Measurements from ENCODE around the gene ZNF546.

ZNF546 gene

DNA sequence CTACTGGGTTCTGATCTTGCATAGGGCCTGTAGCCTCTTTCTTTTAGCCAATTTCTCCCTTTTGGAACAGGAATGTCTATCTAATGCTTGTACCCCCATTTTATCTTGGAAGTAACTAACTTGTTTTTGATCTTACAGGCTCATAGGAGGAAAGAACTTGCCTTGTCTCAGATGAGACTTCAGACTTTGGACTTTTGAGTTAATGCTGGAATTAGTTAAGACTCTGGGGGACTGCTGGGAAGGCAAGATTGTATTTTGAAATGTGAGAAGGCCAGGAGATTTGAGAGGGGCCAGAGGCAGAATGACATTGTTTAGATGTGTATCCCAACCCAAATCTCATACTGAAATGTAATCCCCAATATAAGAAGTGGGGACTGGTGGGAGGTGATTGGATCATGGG lies 2.5 kb upstream of the ZNF546 start:
- Histone ChIP-seq H3K4ac (ENCODE audit: low read length) (no peak overlapping the region), H4K91ac (ENCODE audit: low read depth, low read length, poor library complexity) (no peak overlapping the region), H3K4me3 (ENCODE audit: low read length in 2 of 2) (no peak overlapping the region), H3K18ac (ENCODE audit: low read length) (no peak overlapping the region), H3K4me1 (ENCODE audit: control insufficient read depth in 2 of 2, insufficient read depth in 1 of 2, low read depth in 1 of 2, low read length in 2 of 2) (peaks cover 3 to 5% of the 10 kb centered on the region in 2 donors), H2BK5ac (ENCODE audit: low read length) (no peak overlapping the region), H2AFZ (ENCODE audit: low read length) (no peak overlapping the region), H2BK15ac (ENCODE audit: low read length) (no peak overlapping the region), H3K36me3 (replicated peaks in 1 of 2; ENCODE audit: control insufficient read depth in 2 of 2, insufficient read depth in 2 of 2, low read length in 2 of 2) (peaks cover 0 to 5% of the 10 kb centered on the region in 2 donors), H2BK120ac (ENCODE audit: low read depth, low read length) (no peak overlapping the region), H2AK5ac (ENCODE audit: low read depth, low read length) (no peak overlapping the region), H2BK12ac (ENCODE audit: low read length) (no peak overlapping the region), H3K9me3 (replicated peaks in 1 of 2; ENCODE audit: control insufficient read depth in 2 of 2, insufficient read depth in 1 of 2, low read depth in 1 of 2, low read length in 2 of 2) (peaks cover 6 to 29% of the 10 kb centered on the region in 2 donors), H3K14ac (ENCODE audit: low read length) (no peak overlapping the region), H3K9ac (ENCODE audit: low read depth, low read length, poor library complexity) (no peak overlapping the region), H3K27ac (replicated peaks; ENCODE audit: low read length) (no peak overlapping the region), H4K8ac (ENCODE audit: low read depth, low read length) (no peak overlapping the region), H3K79me1 (ENCODE audit: low read depth, low read length) (no peaks in the 10 kb centered on the region), H3K27me3 (ENCODE audit: control insufficient read depth in 3 of 3, insufficient read depth in 3 of 3, low read depth in 1 of 3, low read length in 3 of 3) (no peaks in the 10 kb centered on the region), H3K23ac (ENCODE audit: low read depth, low read length, poor library complexity) (no peak overlapping the region), H3K4me2 (ENCODE audit: insufficient read depth, low read length, poor library complexity, severe bottlenecking) (no peak overlapping the region)
- DNase-seq (ENCODE audit: low spot score) = no peak

- no peak for DNase-seq (ENCODE audit: low spot score)
- H2BK15ac ChIP-seq (ENCODE audit: low read length) = no peak overlapping the region
- no peak overlapping the region for H2BK12ac ChIP-seq (ENCODE audit: low read length)
- no peak overlapping the region for H4K91ac ChIP-seq (ENCODE audit: low read depth, low read length, poor library complexity)
- no peak overlapping the region for H3K23ac ChIP-seq (ENCODE audit: low read depth, low read length, poor library complexity)
- H4K8ac ChIP-seq (ENCODE audit: low read depth, low read length) = no peak overlapping the region
- no peak overlapping the region for H3K14ac ChIP-seq (ENCODE audit: low read length)
- H3K27me3 ChIP-seq (ENCODE audit: control insufficient read depth in 3 of 3, insufficient read depth in 3 of 3, low read depth in 1 of 3, low read length in 3 of 3) = no peaks in the 10 kb centered on the region
- no peak overlapping the region for H3K4me2 ChIP-seq (ENCODE audit: insufficient read depth, low read length, poor library complexity, severe bottlenecking)
- H2AFZ ChIP-seq (ENCODE audit: low read length) = no peak overlapping the region
- no peak overlapping the region for H3K27ac ChIP-seq (replicated peaks; ENCODE audit: low read length)
- no peak overlapping the region for H3K4ac ChIP-seq (ENCODE audit: low read length)
- no CpG with 5 or more reads among the region's 1 CpG for WGBS, 2 donors (ENCODE audit: extremely low coverage in 2 of 2, insufficient read length in 2 of 2, insufficient replicate concordance in 1 of 2)
- no peak overlapping the region for H3K18ac ChIP-seq (ENCODE audit: low read length)
- peaks cover 3 to 5% of the 10 kb centered on the region in 2 donors for H3K4me1 ChIP-seq (ENCODE audit: control insufficient read depth in 2 of 2, insufficient read depth in 1 of 2, low read depth in 1 of 2, low read length in 2 of 2)
- H3K9ac ChIP-seq (ENCODE audit: low read depth, low read length, poor library complexity) = no peak overlapping the region
- no peaks in the 10 kb centered on the region for H3K79me1 ChIP-seq (ENCODE audit: low read depth, low read length)
- peaks cover 0 to 9% of the 10 kb centered on the region in 2 donors for H3K36me3 ChIP-seq (replicated peaks in 1 of 2; ENCODE audit: control insufficient read depth in 2 of 2, insufficient read depth in 2 of 2, low read length in 2 of 2)
- peak overlapping the region in 1 of 2 donors; percentile 91 for H3K4me3 ChIP-seq (ENCODE audit: low read length in 2 of 2)
- H2BK5ac ChIP-seq (ENCODE audit: low read length) = no peak overlapping the region
- no peak overlapping the region for H2AK5ac ChIP-seq (ENCODE audit: low read depth, low read length)
- H2BK120ac ChIP-seq (ENCODE audit: low read depth, low read length) = no peak overlapping the region
- peaks cover 6 to 29% of the 10 kb centered on the region in 2 donors for H3K9me3 ChIP-seq (replicated peaks in 1 of 2; ENCODE audit: control insufficient read depth in 2 of 2, insufficient read depth in 1 of 2, low read depth in 1 of 2, low read length in 2 of 2)
Measured at GRCh38 chr19:39995794-39996193, 1.1 kb upstream of the ZNF546 start.

DNA sequence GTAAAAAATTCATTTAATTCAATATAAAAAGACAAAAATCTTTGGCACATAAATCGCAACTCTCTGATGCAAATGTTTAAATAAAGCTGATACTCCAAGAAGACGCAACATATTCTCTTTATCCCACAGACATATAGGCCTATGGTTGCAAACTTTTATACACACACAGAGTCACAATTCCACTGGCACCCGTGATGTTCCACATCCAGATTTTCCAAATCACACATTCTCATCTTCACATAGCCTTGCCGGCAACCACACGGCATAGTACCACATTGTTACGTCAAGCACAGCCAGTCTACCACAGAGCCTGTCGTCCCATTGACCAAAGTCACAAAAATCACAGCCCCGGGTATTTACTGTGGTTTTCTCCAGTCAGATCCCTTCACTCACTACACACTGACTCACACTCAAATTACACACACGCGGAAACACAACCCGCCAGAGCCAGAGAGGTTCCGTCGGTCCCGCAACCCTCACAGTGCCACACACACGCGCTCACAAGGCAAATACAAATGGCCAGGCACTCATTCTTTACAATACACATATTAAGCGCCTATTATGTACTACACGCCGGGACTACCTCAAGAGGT lies 546 bp upstream of the ZNF546 start:
- Histone ChIP-seq H3K23ac (ENCODE audit: low read depth, low read length, poor library complexity) (peak overlapping the region; percentile 66), H3K36me3 (replicated peaks in 1 of 2; ENCODE audit: control insufficient read depth in 2 of 2, insufficient read depth in 2 of 2, low read length in 2 of 2) (peaks cover 0 to 9% of the 10 kb centered on the region in 2 donors), H2BK5ac (ENCODE audit: low read length) (no peak overlapping the region), H3K27me3 (ENCODE audit: control insufficient read depth in 3 of 3, insufficient read depth in 3 of 3, low read depth in 1 of 3, low read length in 3 of 3) (no peaks in the 10 kb centered on the region), H3K9me3 (replicated peaks in 1 of 2; ENCODE audit: control insufficient read depth in 2 of 2, insufficient read depth in 1 of 2, low read depth in 1 of 2, low read length in 2 of 2) (peaks cover 6 to 29% of the 10 kb centered on the region in 2 donors), H3K9ac (ENCODE audit: low read depth, low read length, poor library complexity) (peak overlapping the region; percentile 89), H2AFZ (ENCODE audit: low read length) (peak overlapping the region; percentile 95), H3K4me1 (ENCODE audit: control insufficient read depth in 2 of 2, insufficient read depth in 1 of 2, low read depth in 1 of 2, low read length in 2 of 2) (peaks cover 3 to 5% of the 10 kb centered on the region in 2 donors), H3K4me3 (ENCODE audit: low read length in 2 of 2) (peak overlapping the region; percentile 91 to 95), H2BK15ac (ENCODE audit: low read length) (no peak overlapping the region), H2AK5ac (ENCODE audit: low read depth, low read length) (no peak overlapping the region), H3K79me1 (ENCODE audit: low read depth, low read length) (no peaks in the 10 kb centered on the region), H3K4ac (ENCODE audit: low read length) (no peak overlapping the region), H2BK120ac (ENCODE audit: low read depth, low read length) (no peak overlapping the region), H2BK12ac (ENCODE audit: low read length) (no peak overlapping the region), H4K8ac (ENCODE audit: low read depth, low read length) (no peak overlapping the region), H3K27ac (replicated peaks; ENCODE audit: low read length) (no peak overlapping the region), H4K91ac (ENCODE audit: low read depth, low read length, poor library complexity) (no peak overlapping the region), H3K14ac (ENCODE audit: low read length) (no peak overlapping the region), H3K4me2 (ENCODE audit: insufficient read depth, low read length, poor library complexity, severe bottlenecking) (peak overlapping the region; percentile 90), H3K18ac (ENCODE audit: low read length) (peak overlapping the region; percentile 89)
- no CpG with 5 or more reads among the region's 19 CpGs for WGBS, 2 donors (ENCODE audit: extremely low coverage in 2 of 2, insufficient read length in 2 of 2, insufficient replicate concordance in 1 of 2)
- no peak for DNase-seq (ENCODE audit: low spot score)

GRCh38 chr19:39997638-39998216 lies 867 bp downstream of the ZNF546 start:
- H3K4me3 ChIP-seq (ENCODE audit: low read length in 2 of 2) = peak overlapping the region in 1 of 2 donors; percentile 91
- no CpG with 5 or more reads among the region's 5 CpGs for WGBS, 2 donors (ENCODE audit: extremely low coverage in 2 of 2, insufficient read length in 2 of 2, insufficient replicate concordance in 1 of 2)

More at GRCh38 chr19:39997638-39998216, 867 bp downstream of the ZNF546 start:
- Histone ChIP-seq H3K4me2 (ENCODE audit: insufficient read depth, low read length, poor library complexity, severe bottlenecking) (peak overlapping the region; percentile 90), H4K91ac (ENCODE audit: low read depth, low read length, poor library complexity) (no peak overlapping the region), H3K14ac (ENCODE audit: low read length) (no peak overlapping the region), H3K18ac (ENCODE audit: low read length) (no peak overlapping the region), H3K9ac (ENCODE audit: low read depth, low read length, poor library complexity) (no peak overlapping the region), H3K79me1 (ENCODE audit: low read depth, low read length) (no peaks in the 10 kb centered on the region), H3K4ac (ENCODE audit: low read length) (no peak overlapping the region), H2AK5ac (ENCODE audit: low read depth, low read length) (no peak overlapping the region), H3K36me3 (replicated peaks in 1 of 2; ENCODE audit: control insufficient read depth in 2 of 2, insufficient read depth in 2 of 2, low read length in 2 of 2) (peaks cover 0 to 9% of the 10 kb centered on the region in 2 donors), H4K8ac (ENCODE audit: low read depth, low read length) (no peak overlapping the region), H3K23ac (ENCODE audit: low read depth, low read length, poor library complexity) (no peak overlapping the region), H3K27me3 (ENCODE audit: control insufficient read depth in 3 of 3, insufficient read depth in 3 of 3, low read depth in 1 of 3, low read length in 3 of 3) (no peaks in the 10 kb centered on the region), H3K9me3 (replicated peaks in 1 of 2; ENCODE audit: control insufficient read depth in 2 of 2, insufficient read depth in 1 of 2, low read depth in 1 of 2, low read length in 2 of 2) (peaks cover 2 to 25% of the 10 kb centered on the region in 2 donors), H2BK5ac (ENCODE audit: low read length) (no peak overlapping the region), H3K4me1 (ENCODE audit: control insufficient read depth in 2 of 2, insufficient read depth in 1 of 2, low read depth in 1 of 2, low read length in 2 of 2) (peaks cover 2 to 5% of the 10 kb centered on the region in 2 donors), H2BK15ac (ENCODE audit: low read length) (no peak overlapping the region), H3K27ac (replicated peaks; ENCODE audit: low read length) (no peak overlapping the region), H2BK12ac (ENCODE audit: low read length) (no peak overlapping the region), H2AFZ (ENCODE audit: low read length) (peak overlapping the region; percentile 95), H2BK120ac (ENCODE audit: low read depth, low read length) (no peak overlapping the region)
- no peak for DNase-seq (ENCODE audit: low spot score)

Data from neuronal stem cell (in vitro differentiated cells).